K562 (cell line): Measurements from ENCODE around the gene RMI1. TPM values are rescaled to one million over a fixed set of nuclear protein-coding genes. Genes with fewer than 3 reads are reported as not detected.
A peak's percentile ranks its signal among the peaks of the same experiment; 100 is the strongest.

Source experiments
- CREBBP ChIP-seq: IDR thresholded peaks from one replicate; pipeline ENCODE4 v1.6.1; 2012; ENCODE audit warnings: low read depth, mild to moderate bottlenecking, control low read depth, inconsistent platforms, low read length
- EHMT2 ChIP-seq: fragments of 450-650 bp; IDR thresholded peaks from 2 replicates; pipeline ENCODE4 v1.6.1; 2018; ENCODE audit warnings: antibody characterized with exemption
- ETV5 ChIP-seq: sonication (generic); formaldehyde crosslinking; IDR thresholded peaks from 2 replicates; pipeline ENCODE4 v1.4.0; 2020; ENCODE audit warnings: low read depth, mild to moderate bottlenecking, missing genetic modification reagents
- KDM5B ChIP-seq: fragments of 200-600 bp; sonication (generic); IDR thresholded peaks from 2 replicates; pipeline ENCODE4 v1.6.1; 2012; ENCODE audit warnings: low read depth, mild to moderate bottlenecking, moderate library complexity, low read length, control low read depth, inconsistent platforms; ENCODE audit not compliant: insufficient replicate concordance
- MAFG ChIP-seq: fragments of 450-650 bp; conservative IDR thresholded peaks from 2 replicates; pipeline ENCODE4 v1.6.1; 2016; ENCODE audit warnings: missing genetic modification characterization, missing compliant biosample characterization
- MTA3 ChIP-seq: fragments of 450-650 bp; formaldehyde crosslinking; IDR thresholded peaks from 2 replicates; pipeline ENCODE4 v1.6.1; 2017; ENCODE audit warnings: mild to moderate bottlenecking, borderline replicate concordance
- NFRKB ChIP-seq: fragments of 450-650 bp; IDR thresholded peaks from 2 replicates; pipeline ENCODE4 v1.6.1; 2016; ENCODE audit warnings: low read depth
- PHF8 ChIP-seq: fragments of 200-600 bp; sonication (generic); IDR thresholded peaks from 2 replicates; pipeline ENCODE4 v1.6.1; 2012; ENCODE audit warnings: mixed run types, mild to moderate bottlenecking, inconsistent platforms, low read length, moderate library complexity, borderline replicate concordance
- RB1 ChIP-seq: fragments of 450-650 bp; IDR thresholded peaks from 2 replicates; pipeline ENCODE4 v1.6.1; 2017; ENCODE audit warnings: low read depth, mild to moderate bottlenecking
- SREBF2 ChIP-seq: sonication (generic); formaldehyde crosslinking; IDR thresholded peaks from 2 replicates; pipeline ENCODE4 v1.4.0; 2020; ENCODE audit warnings: mild to moderate bottlenecking, missing genetic modification reagents
- TEAD4 ChIP-seq, 2 experiments: sonication (generic) in 1 of 2; formaldehyde crosslinking in 1 of 2; IDR thresholded peaks; 2 replicates each; pipeline versions ENCODE4 v1.6.1 to v1.8.0; 2012 to 2022; ENCODE audit warnings: borderline replicate concordance in 1 of 2, inconsistent platforms in 1 of 2, low read length in 1 of 2, mild to moderate bottlenecking in 1 of 2, missing genetic modification reagents in 1 of 2
- TRIM24 ChIP-seq, 2 experiments: fragments of 450-650 bp; IDR thresholded peaks; 2 replicates each; pipeline ENCODE4 v1.6.1; 2016
- ZBTB7A ChIP-seq: IDR thresholded peaks from 2 replicates; pipeline ENCODE4 v1.6.1; 2011; ENCODE audit warnings: low read depth, mild to moderate bottlenecking, low read length, moderate library complexity, borderline replicate concordance; ENCODE audit not compliant: control insufficient read depth
- ZFX ChIP-seq: sonication (generic); formaldehyde crosslinking; IDR thresholded peaks from 2 replicates; pipeline ENCODE4 v1.8.0; 2022; ENCODE audit warnings: mild to moderate bottlenecking, missing genetic modification reagents, moderate library complexity
- ZNF282 ChIP-seq: sonication (generic); formaldehyde crosslinking; IDR thresholded peaks from 2 replicates; pipeline ENCODE4 v1.8.1; 2023; ENCODE audit warnings: missing genetic modification reagents
- ZNF354B ChIP-seq: fragments of 250-450 bp; sonication (Bioruptor Pico); IDR thresholded peaks from 2 replicates; pipeline ENCODE4 v1.4.0; 2020
- ZNF785 ChIP-seq: fragments of 250-450 bp; sonication (Bioruptor Pico); IDR thresholded peaks from 2 replicates; pipeline ENCODE4 v1.4.0; 2020; ENCODE audit warnings: mild to moderate bottlenecking
- ZNF79 ChIP-seq: fragments of 250-450 bp; sonication (Bioruptor Pico); IDR thresholded peaks from 2 replicates; pipeline ENCODE4 v1.4.0; 2020; ENCODE audit warnings: low read depth, mild to moderate bottlenecking, moderate library complexity
- polyA plus RNA-seq, 8 experiments: library from polyadenylated mRNA; depleted of rRNA in 4 of 8; stranded (reverse) in 5 of 8; unstranded in 3 of 8; fragments of >200 nt; fragmentation: Nextera tagmentation in 2 of 8; fragmentation: Illumina TruSeq in 1 of 8; extraction: Ambion mirVana in 2 of 8; extraction: Trizol in 1 of 8; gene quantifications; 2 replicates each; pipeline versions ENCODE4 v1.2.1 to v1.2.3, GENCODE V29; 2011 to 2014; ENCODE audit warnings: inconsistent platforms in 1 of 8, missing spikeins in 1 of 8
- total RNA-seq, 7 experiments: library from RNA; depleted of rRNA in 6 of 7; stranded (reverse); fragments of >200 nt in 6 of 7; fragmentation: Illumina TruSeq in 2 of 7; extraction: Trizol in 2 of 7; gene quantifications; 2 replicates each; pipeline versions ENCODE4 v1.2.1 to v1.2.3, GENCODE V29; 2011 to 2021; ENCODE audit warnings: low replicate concordance in 1 of 7
- TF ChIP-seq, protein P1 (sequence below), 2 experiments: fragments of 150-350 bp in 1 of 2; IDR thresholded peaks; 2 replicates each; pipeline ENCODE4 v1.6.1; 2012 to 2016; ENCODE audit warnings: low read depth in 2 of 2, low read length in 2 of 2, mild to moderate bottlenecking in 1 of 2, moderate library complexity in 1 of 2
- TF ChIP-seq, protein P2 (sequence below): fragments of 450-650 bp; IDR thresholded peaks from one replicate; pipeline ENCODE4 v1.6.1; 2018; ENCODE audit warnings: mild to moderate bottlenecking, moderate library complexity; ENCODE audit not compliant: partially characterized antibody
- TF ChIP-seq, protein P3 (sequence below): fragments of 200-800 bp; sonication (Bioruptor generic); IDR thresholded peaks from 2 replicates; pipeline ENCODE4 v1.6.1; 2017; ENCODE audit warnings: missing genetic modification characterization, missing compliant biosample characterization

RMI1 gene
- total and polyA plus RNA-seq, 9 of the 15 experiments (the other 6 are each of a cell fraction or from before 2014, with no cell fraction given) = 3.0 to 17.4 (median 10.6) TPM

DNA sequence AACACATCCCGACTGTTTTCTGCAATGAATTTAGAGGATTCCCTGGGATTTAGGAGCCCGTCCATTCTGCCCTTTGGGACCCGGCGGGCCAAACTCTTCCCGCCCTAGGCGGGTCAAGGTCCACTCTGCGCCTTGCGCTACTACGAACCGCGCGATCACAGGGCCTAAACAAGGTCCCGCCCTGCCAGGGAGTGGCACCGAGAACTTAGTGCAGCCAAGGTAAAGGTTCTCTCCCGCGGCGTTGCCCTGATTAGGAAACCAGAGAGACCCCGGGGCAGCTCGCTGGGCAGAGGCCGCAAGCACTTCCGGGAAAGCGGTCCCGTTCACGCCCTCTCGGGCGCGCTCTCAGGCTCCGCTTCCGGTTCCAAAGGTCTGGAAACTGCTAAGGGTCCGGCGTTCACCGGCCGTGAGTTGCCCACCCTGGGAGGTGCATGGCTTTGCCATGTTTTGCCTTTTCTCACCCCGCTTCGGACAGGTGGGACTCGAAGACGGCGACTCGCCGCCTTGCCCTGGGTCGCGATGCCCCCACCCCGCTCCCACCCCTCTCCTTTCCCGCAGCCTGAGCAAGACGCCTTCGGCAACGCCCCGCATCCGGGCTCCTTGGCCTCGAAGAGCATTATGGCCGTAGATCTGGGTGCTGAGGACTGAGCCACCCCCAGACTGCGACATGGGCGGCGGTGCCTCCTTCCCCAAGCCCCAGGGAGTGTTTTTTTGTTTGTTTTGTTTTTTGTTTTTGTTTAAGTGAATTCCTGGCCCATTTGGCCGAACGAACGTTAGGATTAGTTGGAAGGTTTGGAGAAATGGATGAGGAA lies 24.0 kb upstream of the RMI1 start (continued):
- TF ChIP-seq SREBF2 (CRISPR knock-in tag) (no peak), MTA3 (0 out of 2 replicates have a peak, but pooled peaks have one; percentile 7), CREBBP (no peak), ZNF79 (CRISPR knock-in tag) (no peak), PHF8 (peak; percentile 91; the same call in 1 of the 2 replicates), EHMT2 (0 out of 2 replicates have a peak, but pooled peaks have one; percentile 29), TRIM24 (IDR thresholded peaks at IDR 0.05) (no peak), ZNF354B (CRISPR knock-in tag) (no peak), ZNF785 (CRISPR knock-in tag) (no peak), KDM5B (peak; percentile 38), RB1 (peak; percentile 70; the same call in 1 of the 2 replicates), ZFX (peak; percentile 94), MAFG (tag) (no peak), NFRKB (peak; percentile 74), ETV5 (CRISPR knock-in tag) (peak; percentile 85), ZNF282 (CRISPR knock-in tag) (no peak), ZBTB7A (peak; percentile 86), TEAD4 (IDR thresholded peaks at IDR 0.05; ENCODE audit: low read length) (no peak), TEAD4 (CRISPR knock-in tag; IDR thresholded peaks at IDR 0.05; ENCODE audit: borderline replicate concordance) (no peak)
- TF ChIP-seq, protein P1, sequence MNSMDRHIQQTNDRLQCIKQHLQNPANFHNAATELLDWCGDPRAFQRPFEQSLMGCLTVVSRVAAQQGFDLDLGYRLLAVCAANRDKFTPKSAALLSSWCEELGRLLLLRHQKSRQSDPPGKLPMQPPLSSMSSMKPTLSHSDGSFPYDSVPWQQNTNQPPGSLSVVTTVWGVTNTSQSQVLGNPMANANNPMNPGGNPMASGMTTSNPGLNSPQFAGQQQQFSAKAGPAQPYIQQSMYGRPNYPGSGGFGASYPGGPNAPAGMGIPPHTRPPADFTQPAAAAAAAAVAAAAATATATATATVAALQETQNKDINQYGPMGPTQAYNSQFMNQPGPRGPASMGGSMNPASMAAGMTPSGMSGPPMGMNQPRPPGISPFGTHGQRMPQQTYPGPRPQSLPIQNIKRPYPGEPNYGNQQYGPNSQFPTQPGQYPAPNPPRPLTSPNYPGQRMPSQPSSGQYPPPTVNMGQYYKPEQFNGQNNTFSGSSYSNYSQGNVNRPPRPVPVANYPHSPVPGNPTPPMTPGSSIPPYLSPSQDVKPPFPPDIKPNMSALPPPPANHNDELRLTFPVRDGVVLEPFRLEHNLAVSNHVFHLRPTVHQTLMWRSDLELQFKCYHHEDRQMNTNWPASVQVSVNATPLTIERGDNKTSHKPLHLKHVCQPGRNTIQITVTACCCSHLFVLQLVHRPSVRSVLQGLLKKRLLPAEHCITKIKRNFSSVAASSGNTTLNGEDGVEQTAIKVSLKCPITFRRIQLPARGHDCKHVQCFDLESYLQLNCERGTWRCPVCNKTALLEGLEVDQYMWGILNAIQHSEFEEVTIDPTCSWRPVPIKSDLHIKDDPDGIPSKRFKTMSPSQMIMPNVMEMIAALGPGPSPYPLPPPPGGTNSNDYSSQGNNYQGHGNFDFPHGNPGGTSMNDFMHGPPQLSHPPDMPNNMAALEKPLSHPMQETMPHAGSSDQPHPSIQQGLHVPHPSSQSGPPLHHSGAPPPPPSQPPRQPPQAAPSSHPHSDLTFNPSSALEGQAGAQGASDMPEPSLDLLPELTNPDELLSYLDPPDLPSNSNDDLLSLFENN (IDR thresholded peaks at IDR 0.05; ENCODE audit: low read depth in 2 of 2, low read length in 2 of 2) = no peak; a peak in 1 of 4 replicates
- TF ChIP-seq, protein P2, sequence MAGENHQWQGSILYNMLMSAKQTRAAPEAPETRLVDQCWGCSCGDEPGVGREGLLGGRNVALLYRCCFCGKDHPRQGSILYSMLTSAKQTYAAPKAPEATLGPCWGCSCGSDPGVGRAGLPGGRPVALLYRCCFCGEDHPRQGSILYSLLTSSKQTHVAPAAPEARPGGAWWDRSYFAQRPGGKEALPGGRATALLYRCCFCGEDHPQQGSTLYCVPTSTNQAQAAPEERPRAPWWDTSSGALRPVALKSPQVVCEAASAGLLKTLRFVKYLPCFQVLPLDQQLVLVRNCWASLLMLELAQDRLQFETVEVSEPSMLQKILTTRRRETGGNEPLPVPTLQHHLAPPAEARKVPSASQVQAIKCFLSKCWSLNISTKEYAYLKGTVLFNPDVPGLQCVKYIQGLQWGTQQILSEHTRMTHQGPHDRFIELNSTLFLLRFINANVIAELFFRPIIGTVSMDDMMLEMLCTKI = no peak
- TF ChIP-seq, protein P3, sequence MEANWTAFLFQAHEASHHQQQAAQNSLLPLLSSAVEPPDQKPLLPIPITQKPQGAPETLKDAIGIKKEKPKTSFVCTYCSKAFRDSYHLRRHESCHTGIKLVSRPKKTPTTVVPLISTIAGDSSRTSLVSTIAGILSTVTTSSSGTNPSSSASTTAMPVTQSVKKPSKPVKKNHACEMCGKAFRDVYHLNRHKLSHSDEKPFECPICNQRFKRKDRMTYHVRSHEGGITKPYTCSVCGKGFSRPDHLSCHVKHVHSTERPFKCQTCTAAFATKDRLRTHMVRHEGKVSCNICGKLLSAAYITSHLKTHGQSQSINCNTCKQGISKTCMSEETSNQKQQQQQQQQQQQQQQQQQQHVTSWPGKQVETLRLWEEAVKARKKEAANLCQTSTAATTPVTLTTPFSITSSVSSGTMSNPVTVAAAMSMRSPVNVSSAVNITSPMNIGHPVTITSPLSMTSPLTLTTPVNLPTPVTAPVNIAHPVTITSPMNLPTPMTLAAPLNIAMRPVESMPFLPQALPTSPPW (CRISPR knock-in tag) = peak; percentile 53
